Mesodermal cell (in vitro differentiated cells): ENCODE measurements around the gene HPCA.
A peak's percentile ranks its signal among the peaks of the same experiment; 100 is the strongest.
"Not testable (repeated sequence)": the region's sequence is repeated elsewhere in the genome, so short reads cannot be mapped to it uniquely, and the experiment has no call there.

Source experiments
- H3K27ac ChIP-seq: 2 replicates; pipeline ENCODE4 v1.7.0; 2013; ENCODE audit warnings: mild to moderate bottlenecking, low read depth, low read length, moderate library complexity; ENCODE audit not compliant: severe bottlenecking
- H3K36me3 ChIP-seq: 2 replicates; pipeline ENCODE4 v1.7.1; 2013; ENCODE audit warnings: mild to moderate bottlenecking, low read length, moderate library complexity; ENCODE audit not compliant: control insufficient read depth, insufficient read depth
- H3K4me1 ChIP-seq: one replicate; pipeline ENCODE4 v1.7.1; 2013; ENCODE audit warnings: mild to moderate bottlenecking, low read length; ENCODE audit not compliant: insufficient read depth, control insufficient read depth, poor library complexity, severe bottlenecking
- H3K4me3 ChIP-seq: 2 replicates; pipeline ENCODE4 v1.7.0; 2013; ENCODE audit warnings: low read length, control low read depth, mild to moderate bottlenecking; ENCODE audit not compliant: insufficient read depth, poor library complexity, severe bottlenecking; ENCODE audit errors: extremely low read depth
- H3K9me3 ChIP-seq: 2 replicates; pipeline ENCODE4 v1.7.1; 2013; ENCODE audit warnings: mild to moderate bottlenecking, low read length, moderate library complexity; ENCODE audit not compliant: control insufficient read depth
- WGBS, 2 experiments: methylation state at CpG; one replicate each; pipeline ENCODE4 v1.1.5; 2013; ENCODE audit warnings: missing lambda C conversion rate in 2 of 2; ENCODE audit not compliant: insufficient coverage in 2 of 2; 5-methylcytosine and 5-hydroxymethylcytosine counted together

Gene HPCA

DNA sequence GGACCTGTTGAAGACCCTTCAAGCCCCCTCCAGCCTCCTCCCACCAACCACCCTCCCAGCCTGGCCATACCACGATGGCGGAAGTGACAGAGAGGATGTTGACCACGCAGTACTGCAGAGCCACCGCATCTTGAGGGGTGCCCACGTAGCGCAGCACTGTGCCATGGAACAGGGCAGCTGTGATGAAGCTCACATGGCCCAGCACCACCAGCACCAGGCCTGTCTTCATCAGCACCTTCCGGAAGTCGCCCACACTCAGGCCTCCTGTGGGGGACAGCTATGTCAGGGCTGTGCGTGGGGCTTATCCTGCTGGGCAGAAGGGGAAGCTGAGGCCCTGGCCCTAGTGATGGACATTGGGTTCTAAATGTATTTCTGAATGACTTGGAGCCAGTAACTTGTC, 11.8 kb downstream of the HPCA start:
- peaks cover 7% of the 10 kb centered on the region for H3K4me1 ChIP-seq
- 97 to 98% methylated on average over 4 to 9 of the region's 9 CpGs for WGBS, 2 experiments

DNA sequence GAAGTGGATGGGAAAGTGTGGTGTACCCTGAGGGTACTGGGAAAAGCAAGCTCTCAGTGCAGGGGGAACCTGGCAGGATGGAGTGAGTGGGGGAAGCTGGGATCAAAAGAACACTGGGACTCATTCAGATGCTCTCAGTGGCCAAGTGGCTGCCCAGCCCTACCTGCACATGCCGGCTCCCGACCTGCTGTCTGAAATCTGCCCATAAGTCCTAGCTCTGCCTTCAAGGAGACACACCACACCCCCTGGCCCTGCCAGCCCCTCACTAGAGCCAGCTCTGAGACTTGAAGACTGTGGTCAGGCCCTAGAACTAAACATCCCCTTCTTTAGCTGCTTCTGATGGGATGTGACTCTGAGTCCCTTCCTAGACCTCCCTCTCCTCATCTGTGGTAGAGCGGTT, 12.7 kb downstream of the HPCA start:
- Histone ChIP-seq H3K36me3 (no peaks in the 10 kb centered on the region), H3K9me3 (no peaks in the 10 kb centered on the region), H3K27ac (no peak overlapping the region), H3K4me3 (no peak overlapping the region), H3K4me1 (peaks cover 1% of the 10 kb centered on the region)
- 100% methylated on average over 2 of the region's 3 CpGs; no CpG with 5 or more reads in 1 of the 2 experiments for WGBS, 2 experiments

More for the DNA sequence above, 11.8 kb downstream of the HPCA start:
- no peak overlapping the region for H3K27ac ChIP-seq
- H3K36me3 ChIP-seq, result no peaks in the 10 kb centered on the region
- H3K9me3 ChIP-seq, result no peaks in the 10 kb centered on the region
- H3K4me3 ChIP-seq, result no peak overlapping the region

DNA sequence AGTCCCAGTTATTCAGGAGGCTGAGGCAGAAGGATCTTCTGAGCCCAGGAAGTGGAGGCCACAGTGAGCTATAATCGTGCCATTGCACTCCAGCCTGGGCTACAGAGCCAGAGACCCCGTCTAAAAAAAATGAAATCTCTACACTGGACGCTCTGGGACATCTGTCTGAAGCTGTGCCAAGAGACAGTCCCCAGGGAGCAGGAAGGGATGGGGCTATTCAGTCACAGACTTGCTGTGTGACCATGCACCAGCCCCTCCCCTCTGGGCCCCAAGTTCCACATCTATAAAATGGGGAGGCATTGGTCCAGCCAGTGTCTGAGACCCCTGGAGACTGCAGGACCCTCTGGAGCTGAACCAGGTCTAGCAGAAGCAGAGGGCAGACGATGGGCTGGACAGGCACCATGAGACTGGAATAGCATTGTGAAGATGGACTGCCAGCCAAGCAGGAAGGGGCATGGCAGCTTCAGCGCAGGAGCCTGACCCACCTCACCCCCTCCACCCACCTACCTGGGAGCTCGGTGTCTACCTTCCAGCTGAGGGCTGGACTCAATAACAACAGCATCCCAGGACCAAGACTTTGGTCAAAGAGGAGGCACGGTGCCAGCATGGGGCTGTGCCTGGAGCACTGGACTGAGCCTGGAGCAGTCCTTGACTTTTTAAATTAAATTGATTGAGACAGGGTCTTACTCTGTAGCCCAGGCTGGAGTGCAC, 13.4 kb downstream of the HPCA start:
- no peaks in the 10 kb centered on the region for H3K9me3 ChIP-seq
- no peak overlapping the region for H3K27ac ChIP-seq
- no peaks in the 10 kb centered on the region for H3K4me1 ChIP-seq
- no peak overlapping the region for H3K4me3 ChIP-seq
- WGBS, 2 experiments, result 82 to 85% methylated on average over 5 of the region's 7 CpGs
- H3K36me3 ChIP-seq, result no peaks in the 10 kb centered on the region

DNA sequence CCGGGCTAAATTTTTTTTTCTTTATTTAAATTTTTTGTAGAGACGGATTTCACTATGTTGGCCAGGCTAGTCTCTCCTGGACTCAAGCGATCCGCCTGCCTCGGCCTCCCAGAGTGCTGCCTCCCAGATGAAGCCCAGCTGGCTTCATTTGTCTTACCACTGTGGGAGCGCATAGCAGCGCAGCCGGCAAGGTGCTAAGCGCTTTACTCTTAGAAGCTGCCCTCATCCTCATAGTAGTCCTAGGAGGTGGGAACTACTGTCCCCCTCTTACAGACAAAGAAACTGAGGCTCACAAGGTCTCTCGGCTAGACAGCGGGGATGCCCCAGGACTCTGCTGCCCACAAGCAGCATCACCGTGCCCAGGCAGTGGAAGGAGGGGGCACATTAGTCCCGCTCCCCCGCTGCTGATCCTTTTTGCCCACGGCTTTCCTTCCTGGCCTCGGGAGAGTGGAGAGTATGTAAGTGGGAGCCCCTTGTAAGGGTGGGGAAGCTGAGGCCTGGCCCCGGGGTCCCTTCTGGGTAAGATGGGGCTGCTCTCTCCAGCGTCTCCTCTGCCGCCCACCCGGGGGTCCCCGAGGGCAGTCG, 14.2 kb downstream of the HPCA start:
- peak overlapping the region; percentile 44 for H3K4me3 ChIP-seq
- H3K36me3 ChIP-seq, result no peaks in the 10 kb centered on the region
- no peaks in the 10 kb centered on the region for H3K4me1 ChIP-seq
- 25 to 42% methylated on average over 15 to 17 of the region's 22 CpGs for WGBS, 2 experiments
- H3K27ac ChIP-seq, result no peak overlapping the region
- no peaks in the 10 kb centered on the region for H3K9me3 ChIP-seq

DNA sequence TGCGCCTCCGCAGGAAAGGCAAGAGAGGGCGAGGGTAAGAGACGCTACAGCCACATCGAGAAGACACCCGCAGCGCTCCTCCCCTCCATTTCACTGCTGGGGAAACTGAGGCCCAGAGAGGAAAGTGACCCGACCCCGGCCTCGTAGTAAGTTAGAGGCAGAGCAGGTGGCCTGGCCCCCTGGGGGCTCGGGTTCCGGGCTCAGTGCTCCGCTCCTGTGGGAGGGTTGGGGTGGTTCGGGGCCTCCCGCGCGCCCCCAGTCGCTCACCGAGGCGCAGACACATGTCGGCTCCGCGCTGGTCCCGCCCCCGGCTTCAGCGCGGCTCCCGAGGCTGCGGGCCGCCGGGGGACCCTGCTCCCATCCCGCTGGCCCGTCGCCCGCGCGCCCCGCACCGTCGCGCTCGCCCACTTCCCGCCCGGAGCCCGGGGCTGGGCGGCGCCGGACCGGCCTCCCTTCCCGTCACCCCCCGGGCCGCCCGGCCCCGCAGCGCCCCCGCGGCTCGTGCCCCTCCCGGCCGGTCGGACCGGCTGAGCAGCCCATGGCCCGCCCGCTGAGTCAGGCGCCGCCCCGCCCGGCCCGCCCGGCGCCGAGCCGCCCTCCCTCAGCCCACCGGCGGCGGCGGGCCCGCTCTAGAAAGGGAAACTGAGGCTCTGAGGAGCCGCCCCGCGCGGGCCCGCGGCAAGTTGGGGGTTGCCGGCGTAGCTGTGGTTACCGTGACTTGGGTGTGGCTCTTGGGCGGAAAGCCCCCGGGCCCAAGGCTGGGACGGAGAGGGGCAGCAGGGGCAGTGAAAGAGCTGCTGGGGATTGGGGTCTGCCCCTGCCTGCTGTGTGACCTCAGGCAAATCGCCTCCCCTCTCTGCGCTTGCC, 14.9 kb downstream of the HPCA start, which contains the start of gene TMEM54:
TSS of gene TMEM54 (minus strand) at position 434 of the 867 bp plus-strand sequence. CDS start at position 283, 151 bp downstream.
- Histone ChIP-seq H3K4me1 (no peaks in the 10 kb centered on the region), H3K9me3 (no peaks in the 10 kb centered on the region), H3K27ac (no peak within 1 kb of the TSS), H3K4me3 (peak within 1 kb of the TSS; percentile 44), H3K36me3 (no peaks in the 10 kb centered on the region)
- 2 to 5% methylated on average over 51 to 54 of the region's 92 CpGs for WGBS, 2 experiments

DNA sequence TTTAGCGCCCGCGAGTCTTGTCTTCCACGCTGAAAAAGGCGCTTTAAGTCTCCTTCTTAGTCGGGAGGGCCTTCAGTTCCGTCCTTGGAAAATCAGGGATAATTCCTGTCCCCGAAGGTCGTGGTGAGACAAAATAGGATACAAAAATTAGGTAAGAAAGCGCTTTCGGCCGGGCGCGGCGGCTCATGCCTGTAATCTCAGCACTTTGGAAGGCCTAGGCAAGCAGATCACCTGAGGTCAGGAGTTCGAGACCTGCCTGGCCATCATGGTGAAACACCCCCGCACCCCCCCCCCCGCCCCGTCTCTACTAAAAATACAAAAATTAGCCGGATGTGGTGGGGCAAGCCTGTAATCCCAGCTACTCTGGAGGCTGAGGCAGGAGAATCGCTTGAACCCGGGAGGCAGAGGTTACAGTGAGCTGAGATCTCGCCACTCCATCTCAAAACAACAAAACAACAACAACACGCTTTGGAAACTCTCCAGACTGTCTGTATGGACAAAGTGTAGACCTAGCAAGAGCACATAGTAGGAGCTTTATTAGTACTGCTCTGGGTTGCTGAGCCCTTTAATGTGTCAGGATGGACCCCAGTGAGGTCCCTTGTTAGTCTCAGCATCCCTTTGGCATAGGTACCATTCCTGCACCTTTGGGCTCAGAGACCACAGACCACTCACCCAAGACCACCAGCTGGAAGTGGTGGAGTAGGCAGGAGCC, 15.7 kb downstream of the HPCA start:
- peak overlapping the region; percentile 32 for H3K4me3 ChIP-seq
- H3K36me3 ChIP-seq, result no peaks in the 10 kb centered on the region
- no peaks in the 10 kb centered on the region for H3K9me3 ChIP-seq
- no peak overlapping the region for H3K27ac ChIP-seq
- 53 to 56% methylated on average over 16 to 17 of the region's 24 CpGs for WGBS, 2 experiments
- no peaks in the 10 kb centered on the region for H3K4me1 ChIP-seq

DNA sequence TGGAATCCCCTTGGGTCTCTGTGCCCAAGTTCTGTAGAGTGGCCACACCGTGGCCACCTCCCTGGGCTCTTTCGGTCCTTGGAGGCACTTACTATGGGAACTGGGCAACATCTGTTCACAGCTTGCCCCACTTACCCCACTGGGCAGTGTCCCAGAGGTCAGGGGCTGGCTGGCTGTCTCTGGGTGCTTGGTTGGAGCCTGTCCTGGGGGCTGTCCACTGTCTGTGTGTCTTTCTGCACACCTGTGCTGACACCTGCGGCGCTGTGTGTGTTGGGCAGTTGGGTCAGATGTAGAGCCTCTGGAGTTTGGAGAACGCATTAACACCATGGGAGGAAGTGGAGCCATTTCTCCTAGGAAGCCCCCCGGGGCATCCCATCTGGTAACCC, 16.2 kb downstream of the HPCA start:
- H3K36me3 ChIP-seq, result no peaks in the 10 kb centered on the region
- no peaks in the 10 kb centered on the region for H3K9me3 ChIP-seq
- H3K4me1 ChIP-seq, result no peaks in the 10 kb centered on the region
- H3K4me3 ChIP-seq, result no peak overlapping the region
- 76 to 93% methylated on average over 2 to 5 of the region's 6 CpGs for WGBS, 2 experiments
- H3K27ac ChIP-seq, result no peak overlapping the region

DNA sequence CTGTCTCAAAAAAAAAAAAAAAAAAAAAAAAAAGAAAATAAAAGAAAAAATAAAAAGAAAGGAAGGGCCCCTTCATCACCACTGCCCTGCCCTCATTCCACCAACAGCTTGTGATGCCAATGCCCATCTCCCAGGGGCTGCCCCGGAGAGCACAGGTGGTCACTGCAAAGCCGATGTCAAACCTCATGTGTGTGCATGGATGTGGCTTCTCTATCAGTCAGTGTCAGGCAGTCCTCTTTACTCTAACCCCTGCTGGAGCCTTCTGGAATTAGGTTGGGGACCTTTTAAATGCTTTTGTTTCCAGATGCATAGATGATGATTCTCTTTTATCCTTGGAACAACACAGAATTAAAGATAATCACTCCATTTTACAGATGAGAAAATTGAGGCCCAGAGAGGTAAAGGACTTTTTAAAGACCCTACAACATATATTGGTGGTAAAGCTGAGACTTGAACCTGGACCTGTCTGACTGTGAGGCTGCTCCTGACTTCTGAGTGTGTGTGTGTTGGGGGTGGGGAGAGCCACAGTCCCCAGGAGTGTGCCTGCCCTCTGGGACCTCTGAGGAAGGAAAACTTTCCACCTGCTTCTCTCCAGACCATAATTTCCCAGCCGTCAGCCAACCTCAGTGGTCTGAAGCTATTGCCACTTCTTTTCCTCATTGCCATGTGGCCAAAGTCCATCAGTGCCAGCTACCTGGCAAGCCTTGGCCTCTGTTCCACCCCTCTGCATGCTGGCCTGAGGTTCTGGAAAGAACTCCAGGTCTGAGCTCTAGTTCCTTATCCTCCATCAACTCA, 17.9 kb downstream of the HPCA start:
- H3K4me3 ChIP-seq, result no peak overlapping the region
- H3K36me3 ChIP-seq, result no peaks in the 10 kb centered on the region
- peaks cover 4% of the 10 kb centered on the region for H3K4me1 ChIP-seq
- H3K9me3 ChIP-seq, result no peaks in the 10 kb centered on the region
- no peak overlapping the region for H3K27ac ChIP-seq
- 75 to 100% methylated on average over 1 of the region's 3 CpGs for WGBS, 2 experiments

DNA sequence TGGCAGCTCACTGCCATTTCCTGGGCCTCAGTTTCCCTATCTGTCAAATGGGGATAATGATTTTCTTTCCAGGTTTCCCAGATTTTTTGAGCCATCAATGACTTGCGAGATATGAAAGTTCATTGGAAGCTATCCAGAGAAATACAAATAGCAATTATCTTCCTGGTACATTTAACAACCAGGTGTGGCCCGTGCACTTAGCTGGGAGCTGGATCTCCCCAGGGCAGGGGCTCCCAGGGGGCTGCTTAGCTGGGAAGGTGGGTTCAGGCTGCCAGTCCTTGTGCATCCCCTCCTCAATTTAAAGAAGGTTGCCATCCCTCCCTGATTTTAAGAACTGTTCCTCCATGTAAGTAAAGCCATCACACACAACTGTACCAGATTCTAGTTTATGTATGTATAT, 18.5 kb downstream of the HPCA start:
- H3K27ac ChIP-seq, result no peak overlapping the region
- no peak overlapping the region for H3K4me3 ChIP-seq
- H3K9me3 ChIP-seq, result no peaks in the 10 kb centered on the region
- H3K4me1 ChIP-seq, result peaks cover 4% of the 10 kb centered on the region
- 100% methylated on average over 1 of the region's 2 CpGs; no CpG with 5 or more reads in 1 of the 2 experiments for WGBS, 2 experiments
- H3K36me3 ChIP-seq, result no peaks in the 10 kb centered on the region

DNA sequence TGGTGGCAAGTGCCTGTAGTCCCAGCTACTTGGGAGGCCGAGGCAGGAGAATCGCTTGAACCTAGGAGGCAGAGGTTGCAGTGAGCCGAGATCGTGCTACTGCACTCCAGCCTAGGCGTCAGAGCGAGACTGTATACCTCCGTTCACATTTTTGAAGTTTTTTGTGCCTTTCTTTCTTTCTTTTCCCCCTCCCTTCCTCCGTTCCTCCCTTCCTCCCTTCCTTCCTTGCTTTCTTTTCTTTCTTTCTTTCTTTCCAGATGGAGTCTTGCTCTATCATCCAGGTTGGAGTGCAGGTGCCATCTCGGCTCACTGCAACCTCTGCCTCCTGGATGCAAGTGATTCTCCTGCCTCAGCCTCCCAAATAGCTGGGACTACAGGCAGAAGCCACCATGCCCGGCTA, 19.3 kb downstream of the HPCA start:
- WGBS, 2 experiments, result 82% methylated on average over 10 of the region's 10 CpGs
- not testable (repeated sequence) for H3K4me1 ChIP-seq, H3K9me3 ChIP-seq, H3K36me3 ChIP-seq, H3K4me3 ChIP-seq, H3K27ac ChIP-seq
